HFFc6 (cell line): ENCODE data around the gene HOMER2. TPM values are rescaled to one million over a fixed set of nuclear protein-coding genes. Genes with fewer than 3 reads are reported as not detected.
A peak's percentile ranks its signal among the peaks of the same experiment; 100 is the strongest.

Source experiments
- DNase-seq: peaks from one replicate; pipeline ENCODE4 v3.0.0-alpha.2; 2018
- H3K27ac Mint-ChIP-seq: 2 replicates; pipeline ENCODE4 v1.8.0; 2020; ENCODE audit warnings: mild to moderate bottlenecking, mixed read lengths
- H3K27me3 Mint-ChIP-seq: 2 replicates; pipeline ENCODE4 v1.8.0; 2021; ENCODE audit warnings: mild to moderate bottlenecking, moderate library complexity, mixed read lengths; ENCODE audit not compliant: insufficient read depth
- H3K36me3 Mint-ChIP-seq: 2 replicates; pipeline ENCODE4 v1.8.0; 2021; ENCODE audit warnings: low read depth, mixed read lengths
- H3K4me1 Mint-ChIP-seq: 2 replicates; pipeline ENCODE4 v1.8.0; 2020; ENCODE audit warnings: low read depth, mixed read lengths
- H3K4me3 Mint-ChIP-seq: 2 replicates; pipeline ENCODE4 v1.8.0; 2020; ENCODE audit warnings: mild to moderate bottlenecking, moderate library complexity, mixed read lengths
- H3K9me3 Mint-ChIP-seq: 2 replicates; pipeline ENCODE4 v1.8.0; 2020; ENCODE audit warnings: mild to moderate bottlenecking, mixed read lengths
- CTCF ChIP-seq: fragments of 200-600 bp; sonication (generic); IDR thresholded peaks from 2 replicates; pipeline ENCODE4 v1.5.0; 2021; ENCODE audit warnings: antibody characterized with exemption, mild to moderate bottlenecking
- total RNA-seq, 6 experiments: library from RNA; stranded (reverse); fragmentation: NEBNext Ultra II Directional; extraction: Animal tissue kit (Norgen Biotek cat#: 25700); gene quantifications; 2 replicates in 1 of 6; 3 replicates in 5 of 6; pipeline ENCODE4 v1.2.3, GENCODE V29; 2021

HOMER2 gene
- total RNA-seq, 6 experiments from 2014 or later, result 0.19 to 1.4 (median 0.86) TPM

GRCh38 chr15:82810061-82810889 is 142.2 kb downstream of the HOMER2 start:
- Mint-ChIP-seq H3K4me3 (peak overlapping the region; percentile 94), H3K36me3 (peaks cover 14% of the 10 kb centered on the region; the same call in 1 of the 2 replicates), H3K9me3 (no peaks in the 10 kb centered on the region), H3K27me3 (no peaks in the 10 kb centered on the region), H3K4me1 (peaks cover 30% of the 10 kb centered on the region), H3K27ac (peak overlapping the region; percentile 84)
- no peak for TF ChIP-seq CTCF
- peak; percentile 29 for DNase-seq

GRCh38 chr15:82809308-82810060 is 143.0 kb downstream of the HOMER2 start, which contains the start of gene WHAMM:
Gene WHAMM (plus strand): TSS chr15:82809628. CDS start chr15:82809727, 99 bp downstream.
- Mint-ChIP-seq H3K27me3 (0 out of 2 replicates have a peak, but pooled peaks cover 1% of the 10 kb centered on the region), H3K27ac (peak within 1 kb of the TSS; percentile 84), H3K9me3 (no peaks in the 10 kb centered on the region), H3K4me3 (peak within 1 kb of the TSS; percentile 94), H3K36me3 (peaks cover 14% of the 10 kb centered on the region; the same call in 1 of the 2 replicates), H3K4me1 (peaks cover 30% of the 10 kb centered on the region)
- TF ChIP-seq CTCF, result peak; percentile 38
- DNase-seq, result peak; percentile 97

- H3K27ac Mint-ChIP-seq, result no peak overlapping the region
- H3K4me3 Mint-ChIP-seq, result no peak overlapping the region; the same call in 1 of the 2 replicates
- TF ChIP-seq CTCF, result no peak
- no peak for DNase-seq
- peaks cover 35% of the 10 kb centered on the region for H3K4me1 Mint-ChIP-seq
- H3K9me3 Mint-ChIP-seq, result no peaks in the 10 kb centered on the region
- peaks cover 1% of the 10 kb centered on the region; the same call in 1 of the 2 replicates for H3K27me3 Mint-ChIP-seq
- H3K36me3 Mint-ChIP-seq, result peaks cover 14% of the 10 kb centered on the region; the same call in 1 of the 2 replicates
These were observed 143.9 kb downstream of the HOMER2 start for GRCh38 chr15:82808634-82809041.

GRCh38 chr15:82807920-82808633 is 144.4 kb downstream of the HOMER2 start:
- H3K4me3 Mint-ChIP-seq, result no peak overlapping the region
- H3K27ac Mint-ChIP-seq, result no peak overlapping the region
- H3K36me3 Mint-ChIP-seq, result peaks cover 13% of the 10 kb centered on the region; the same call in 1 of the 2 replicates

More at GRCh38 chr15:82807920-82808633, 144.4 kb downstream of the HOMER2 start:
- Mint-ChIP-seq H3K9me3 (no peaks in the 10 kb centered on the region), H3K27me3 (peaks cover 1% of the 10 kb centered on the region; the same call in 1 of the 2 replicates), H3K4me1 (peaks cover 38% of the 10 kb centered on the region)
- DNase-seq, result no peak
- no peak for TF ChIP-seq CTCF
